ENCODE results near the gene TRIM4.

GRCh38 chr7:99943641-99944496 is 24.5 kb upstream of the TRIM4 start:
- TF ChIP-seq POLR2AphosphoS5 (IDR thresholded peaks at IDR 0.05; ENCODE audit: low read depth) (no peak), CTCF (IDR thresholded peaks at IDR 0.05; ENCODE audit: insufficient read depth, low read length) (no peak)

All from HL-60 (cell line).